HUDEP-2 (cell line): ENCODE results near the gene C19orf53.

ENCODE experiments used
- DNase-seq, 76 experiments: peaks; one replicate each; lab custom pipeline; 2025; ENCODE audit not compliant: unreplicated experiment in 76 of 76; lab: John Stamatoyannopoulos, UW

The C19orf53 gene

GRCh38 chr19:13823901-13824300, 49.6 kb downstream of the C19orf53 start:
- no peak for DNase-seq

- no peak for DNase-seq
These were observed 50.4 kb downstream of the C19orf53 start for GRCh38 chr19:13824703-13825102.

- DNase-seq = peak in 19 of 76 experiments; percentile 11 to 52 (median 27)
These were observed 51.5 kb downstream of the C19orf53 start for GRCh38 chr19:13825489-13826441.

GRCh38 chr19:13826652-13827235, 52.5 kb downstream of the C19orf53 start:
- DNase-seq = no peak

- no peak for DNase-seq
These were observed 53.4 kb downstream of the C19orf53 start for GRCh38 chr19:13827656-13828055.
